HEK293 (cell line): ENCODE data around the gene IL23A.
"Not testable (repeated sequence)": the region's sequence is repeated elsewhere in the genome, so short reads cannot be mapped to it uniquely, and the experiment has no call there.

Experiments
- CTCF ChIP-seq: fragments of 450-650 bp; formaldehyde crosslinking; IDR thresholded peaks from 2 replicates; pipeline ENCODE4 v1.5.1; 2016; ENCODE audit warnings: missing biosample characterization, missing genetic modification characterization
- KLF9 ChIP-seq: fragments of 450-650 bp; formaldehyde crosslinking; IDR thresholded peaks from 2 replicates; pipeline ENCODE4 v1.5.1; 2016; ENCODE audit warnings: missing biosample characterization, missing genetic modification characterization, low read depth
- REST ChIP-seq: fragments of 450-650 bp; formaldehyde crosslinking; IDR thresholded peaks from 2 replicates; pipeline ENCODE4 v1.5.1; 2016; ENCODE audit warnings: missing biosample characterization, missing genetic modification characterization
- ZNF175 ChIP-seq: fragments of 450-650 bp; formaldehyde crosslinking; IDR thresholded peaks from 2 replicates; pipeline ENCODE4 v1.5.1; 2016; ENCODE audit warnings: missing biosample characterization, missing genetic modification characterization
- ZNF280D ChIP-seq: fragments of 450-650 bp; formaldehyde crosslinking; IDR thresholded peaks from 2 replicates; pipeline ENCODE4 v1.5.1; 2016; ENCODE audit warnings: missing biosample characterization, missing genetic modification characterization
- ZNF335 ChIP-seq: fragments of 450-650 bp; formaldehyde crosslinking; conservative IDR thresholded peaks from 2 replicates; pipeline ENCODE4 v1.5.1; 2016; ENCODE audit warnings: missing biosample characterization, missing genetic modification characterization
- ZNF660 ChIP-seq: fragments of 450-650 bp; IDR thresholded peaks from 2 replicates; pipeline ENCODE4 v1.5.1; 2018; ENCODE audit warnings: missing biosample characterization, mild to moderate bottlenecking, missing genetic modification characterization

GRCh38 chr12:56347255-56347654, 8.6 kb downstream of the IL23A start:
- TF ChIP-seq CTCF (tag by site-specific recombination); ZNF660 (tag by site-specific recombination); ZNF175 (tag by site-specific recombination); ZNF280D (tag by site-specific recombination); ZNF335 (tag by site-specific recombination); REST; KLF9 (tag by site-specific recombination): not testable (repeated sequence)
